Mesenchymal stem cell (in vitro differentiated cells and primary cell): ENCODE data around the gene MMP8.
"Not testable (repeated sequence)": the region's sequence is repeated elsewhere in the genome, so short reads cannot be mapped to it uniquely, and the experiment has no call there.

Experiments
- DNase-seq: peaks from one replicate; pipeline ENCODE4 v3.0.0-alpha.2; 2013
- H2AFZ ChIP-seq: one replicate; pipeline ENCODE4 v1.6.1; 2013; ENCODE audit warnings: low read depth, mild to moderate bottlenecking, control low read depth, inconsistent platforms, low read length, moderate library complexity
- H2AK5ac ChIP-seq: 2 replicates; pipeline ENCODE4 v1.6.1; 2013; ENCODE audit warnings: low read length, moderate library complexity, mild to moderate bottlenecking, inconsistent platforms; ENCODE audit not compliant: severe bottlenecking
- H2BK120ac ChIP-seq: one replicate; pipeline ENCODE4 v1.6.1; 2013; ENCODE audit warnings: low read depth, mild to moderate bottlenecking, inconsistent platforms, low read length, moderate library complexity
- H2BK12ac ChIP-seq, 2 experiments: one replicate each; pipeline ENCODE4 v1.6.1; 2013; ENCODE audit warnings: inconsistent platforms in 2 of 2, low read length in 2 of 2, mild to moderate bottlenecking in 2 of 2, moderate library complexity in 2 of 2, control low read depth in 1 of 2
- H2BK15ac ChIP-seq: one replicate; pipeline ENCODE4 v1.6.1; 2013; ENCODE audit warnings: mild to moderate bottlenecking, low read depth, inconsistent platforms; ENCODE audit not compliant: poor library complexity, severe bottlenecking
- H2BK5ac ChIP-seq: 2 replicates; pipeline ENCODE4 v1.6.1; 2013; ENCODE audit warnings: low read depth, mild to moderate bottlenecking, low read length, control low read depth, inconsistent platforms; ENCODE audit not compliant: poor library complexity, severe bottlenecking
- H3K14ac ChIP-seq, 2 experiments: one replicate each; pipeline ENCODE4 v1.6.1; 2013; ENCODE audit warnings: inconsistent platforms in 2 of 2, low read length in 2 of 2, control low read depth in 1 of 2, mild to moderate bottlenecking in 1 of 2, moderate library complexity in 1 of 2
- H3K18ac ChIP-seq, 2 experiments: one replicate each; pipeline ENCODE4 v1.6.1; 2013; ENCODE audit warnings: inconsistent platforms in 2 of 2, low read length in 2 of 2, control low read depth in 1 of 2, low read depth in 1 of 2, mild to moderate bottlenecking in 1 of 2
- H3K23ac ChIP-seq, 2 experiments: one replicate each; pipeline ENCODE4 v1.6.1; 2013; ENCODE audit warnings: inconsistent platforms in 2 of 2, low read length in 2 of 2, mild to moderate bottlenecking in 2 of 2, moderate library complexity in 2 of 2, control low read depth in 1 of 2
- H3K27ac ChIP-seq: 2 replicates; pipeline ENCODE4 v1.5.1; 2013; ENCODE audit warnings: mild to moderate bottlenecking, moderate library complexity, low read length, control low read depth, inconsistent platforms; ENCODE audit not compliant: poor library complexity, severe bottlenecking
- H3K27me3 ChIP-seq, 2 experiments: 2 replicates each; pipeline versions ENCODE4 v1.6.1 to v1.7.0; 2013; ENCODE audit warnings: low read length in 2 of 2, mild to moderate bottlenecking in 2 of 2, moderate library complexity in 2 of 2, control low read depth in 1 of 2, inconsistent platforms in 1 of 2; ENCODE audit not compliant: control insufficient read depth in 1 of 2, insufficient read depth in 1 of 2
- H3K36me3 ChIP-seq, 2 experiments: 2 replicates each; pipeline versions ENCODE4 v1.6.1 to v1.7.0; 2013; ENCODE audit warnings: low read length in 2 of 2, control low read depth in 1 of 2, inconsistent platforms in 1 of 2, low read depth in 1 of 2, mild to moderate bottlenecking in 1 of 2; ENCODE audit not compliant: insufficient read depth in 2 of 2, control insufficient read depth in 1 of 2
- H3K4ac ChIP-seq, 2 experiments: one replicate each; pipeline ENCODE4 v1.6.1; 2013; ENCODE audit warnings: inconsistent platforms in 2 of 2, low read length in 2 of 2, mild to moderate bottlenecking in 2 of 2, moderate library complexity in 2 of 2, control low read depth in 1 of 2, low read depth in 1 of 2
- H3K4me1 ChIP-seq: 2 replicates; pipeline ENCODE4 v1.6.1; 2013; ENCODE audit warnings: low read depth, low read length, control low read depth; ENCODE audit not compliant: control insufficient read depth, insufficient read depth
- H3K4me2 ChIP-seq: 2 replicates; pipeline ENCODE4 v1.6.1; 2013; ENCODE audit warnings: low read length, mild to moderate bottlenecking, inconsistent platforms; ENCODE audit not compliant: poor library complexity, severe bottlenecking
- H3K4me3 ChIP-seq, 2 experiments: 2 replicates each; pipeline versions ENCODE4 v1.5.1 to v1.7.0; 2013; ENCODE audit warnings: low read length in 2 of 2, mild to moderate bottlenecking in 2 of 2, control low read depth in 1 of 2, low read depth in 1 of 2; ENCODE audit not compliant: insufficient read depth in 1 of 2
- H3K79me1 ChIP-seq: replicated peaks from 2 replicates; pipeline ENCODE4 v1.6.1; 2013; ENCODE audit warnings: mild to moderate bottlenecking, control low read depth, low read length, inconsistent platforms; ENCODE audit not compliant: poor library complexity, severe bottlenecking
- H3K9ac ChIP-seq: 2 replicates; pipeline ENCODE4 v1.7.0; 2013; ENCODE audit warnings: mild to moderate bottlenecking, low read length, moderate library complexity
- H3K9me3 ChIP-seq: 2 replicates; pipeline ENCODE4 v1.7.0; 2013; ENCODE audit warnings: mild to moderate bottlenecking, low read length; ENCODE audit not compliant: control insufficient read depth
- H4K8ac ChIP-seq: one replicate; pipeline ENCODE4 v1.6.1; 2013; ENCODE audit warnings: inconsistent platforms, mild to moderate bottlenecking, low read length, moderate library complexity
- H4K91ac ChIP-seq: one replicate; pipeline ENCODE4 v1.6.1; 2013; ENCODE audit warnings: mild to moderate bottlenecking, low read length, inconsistent platforms
- WGBS: methylation state at CpG from one replicate; pipeline ENCODE4 v1.1.7; 2013; ENCODE audit warnings: mixed read lengths; 5-methylcytosine and 5-hydroxymethylcytosine counted together

Gene MMP8

DNA sequence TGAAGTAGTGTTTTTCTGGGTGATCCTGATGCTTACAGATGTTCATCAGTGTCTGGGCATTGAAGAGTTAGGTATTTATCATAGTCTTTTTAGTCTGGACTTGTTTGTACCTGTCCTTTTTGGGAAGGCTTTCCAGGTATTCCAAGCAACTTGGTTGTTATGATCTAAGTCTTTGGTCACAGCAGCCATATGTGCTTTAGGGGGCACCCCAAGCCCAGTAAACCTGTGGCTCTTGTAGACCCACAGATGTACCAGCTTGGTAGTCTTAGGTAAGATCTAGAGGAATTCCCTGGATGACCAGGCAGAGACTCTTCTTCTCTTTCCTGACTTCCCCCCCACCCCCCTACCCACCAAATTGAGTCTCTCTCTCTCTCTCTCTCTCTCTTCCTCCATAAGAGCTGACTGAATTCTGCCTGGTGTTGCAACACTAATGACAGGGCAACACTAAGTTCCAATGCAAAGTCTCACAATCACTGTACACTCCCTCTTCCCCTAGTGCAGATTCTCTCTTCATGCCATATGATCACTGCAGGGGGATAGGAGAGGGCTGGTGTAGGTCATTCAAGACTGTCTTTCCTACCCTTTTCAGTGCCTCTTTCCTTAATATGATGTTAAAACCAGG, 24.5 kb upstream of the MMP8 start:
- Histone ChIP-seq H3K18ac (no peak overlapping the region), H2BK12ac (no peak overlapping the region), H3K36me3 (no peaks in the 10 kb centered on the region)

DNA sequence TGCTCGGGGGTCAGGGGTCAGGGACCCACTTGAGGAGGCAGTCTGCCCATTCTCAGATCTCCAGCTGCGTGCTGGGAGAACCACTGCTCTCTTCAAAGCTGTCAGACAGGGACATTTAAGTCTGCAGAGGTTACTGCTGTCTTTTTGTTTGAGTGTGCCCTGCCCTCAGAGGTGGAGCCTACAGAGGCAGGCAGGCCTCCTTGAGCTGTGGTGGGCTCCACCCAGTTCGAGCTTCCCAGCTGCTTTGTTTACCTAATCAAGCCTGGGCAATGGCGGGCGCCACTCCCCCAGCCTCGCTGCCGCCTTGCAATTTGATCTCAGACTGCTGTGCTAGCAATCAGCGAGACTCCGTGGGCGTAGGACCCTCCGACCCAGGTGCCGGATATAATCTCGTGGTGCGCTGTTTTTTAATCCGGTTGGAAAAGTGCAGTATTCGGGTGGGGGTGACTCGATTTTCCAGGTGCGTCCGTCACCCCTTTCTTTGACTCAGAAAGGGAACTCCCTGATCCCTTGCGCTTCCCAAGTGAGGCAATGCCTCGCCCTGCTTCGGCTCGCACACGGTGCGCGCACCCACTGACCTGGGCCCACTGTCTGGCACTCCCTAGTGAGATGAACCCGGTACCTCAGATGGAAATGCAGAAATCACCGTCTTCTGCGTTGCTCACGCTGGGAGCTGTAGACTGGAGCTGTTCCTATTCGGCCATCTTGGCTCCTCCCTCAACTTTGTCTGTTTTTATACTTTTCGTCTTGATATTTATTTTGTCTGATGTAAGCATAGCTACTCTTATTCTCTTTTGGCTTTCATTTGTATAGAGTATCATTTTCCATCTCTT, 22.2 kb upstream of the MMP8 start:
- not testable (repeated sequence) for H3K36me3 ChIP-seq, H3K23ac ChIP-seq, H4K8ac ChIP-seq, H2BK15ac ChIP-seq, H3K27ac ChIP-seq, H3K4me2 ChIP-seq, H3K4me1 ChIP-seq, H3K9me3 ChIP-seq, H2BK5ac ChIP-seq, DNase-seq, H3K4ac ChIP-seq, H2AFZ ChIP-seq, H4K91ac ChIP-seq, H3K18ac ChIP-seq, H3K27me3 ChIP-seq, H3K79me1 ChIP-seq, H3K4me3 ChIP-seq, H3K14ac ChIP-seq, H2AK5ac ChIP-seq, H3K9ac ChIP-seq, H2BK12ac ChIP-seq, H2BK120ac ChIP-seq
- 70% methylated on average over 26 of the region's 32 CpGs for WGBS

More for the DNA sequence above, 24.5 kb upstream of the MMP8 start:
- H3K27ac ChIP-seq, result no peak overlapping the region
- H3K14ac ChIP-seq, result no peak overlapping the region
- no peak overlapping the region for H3K4me2 ChIP-seq
- H2AK5ac ChIP-seq, result no peak overlapping the region
- DNase-seq, result no peak
- no peak overlapping the region for H2BK5ac ChIP-seq
- H3K4me1 ChIP-seq, result no peaks in the 10 kb centered on the region
- no peak overlapping the region for H4K8ac ChIP-seq
- no peaks in the 10 kb centered on the region for H3K79me1 ChIP-seq
- no peak overlapping the region for H4K91ac ChIP-seq
- H2BK15ac ChIP-seq, result no peak overlapping the region
- H2BK120ac ChIP-seq, result no peak overlapping the region
- peaks cover 0 to 13% of the 10 kb centered on the region in 2 experiments for H3K27me3 ChIP-seq
- no peak overlapping the region for H3K4me3 ChIP-seq
- no peak overlapping the region for H2AFZ ChIP-seq
- H3K9ac ChIP-seq, result no peak overlapping the region
- H3K4ac ChIP-seq, result no peak overlapping the region
- no peaks in the 10 kb centered on the region for H3K9me3 ChIP-seq
- H3K23ac ChIP-seq, result no peak overlapping the region

DNA sequence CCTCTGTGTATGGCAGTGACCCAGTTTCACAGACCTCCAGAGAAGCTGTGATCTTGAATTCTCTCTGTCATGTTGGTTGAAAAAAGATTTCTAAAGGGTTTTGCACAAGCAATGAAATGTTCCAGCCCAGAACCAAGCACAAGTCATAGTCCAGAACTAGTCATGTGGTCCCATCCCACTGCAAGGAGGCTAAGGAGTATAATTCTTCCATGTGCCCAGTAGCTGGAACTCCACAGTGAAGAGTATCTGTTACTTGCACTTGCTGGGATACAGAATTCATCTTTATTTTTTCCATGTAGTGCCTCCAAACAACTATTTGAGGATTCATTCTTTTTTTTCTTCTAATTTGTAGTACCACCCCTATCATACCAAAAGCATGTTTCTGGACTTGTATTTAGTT, 9.9 kb upstream of the MMP8 start:
- no peak overlapping the region for H3K27ac ChIP-seq
- H3K23ac ChIP-seq, result no peak overlapping the region
- H3K18ac ChIP-seq, result no peak overlapping the region
- no peak overlapping the region for H2BK15ac ChIP-seq
- H3K36me3 ChIP-seq, result no peaks in the 10 kb centered on the region
- H3K14ac ChIP-seq, result no peak overlapping the region
- peak overlapping the region in 1 of 2 experiments; percentile 55 for H2BK12ac ChIP-seq
- H3K4me1 ChIP-seq, result no peaks in the 10 kb centered on the region
- H2AK5ac ChIP-seq, result no peak overlapping the region
- peak; percentile 18 for DNase-seq
- H2AFZ ChIP-seq, result no peak overlapping the region
- H2BK5ac ChIP-seq, result no peak overlapping the region
- no peak overlapping the region for H3K4ac ChIP-seq
- H3K9me3 ChIP-seq, result no peaks in the 10 kb centered on the region
- no peak overlapping the region for H3K9ac ChIP-seq
- H4K91ac ChIP-seq, result no peak overlapping the region
- H3K4me3 ChIP-seq, result no peak overlapping the region
- H3K27me3 ChIP-seq, result peaks cover 0 to 3% of the 10 kb centered on the region in 2 experiments
- H2BK120ac ChIP-seq, result no peak overlapping the region
- no peaks in the 10 kb centered on the region for H3K79me1 ChIP-seq
- H3K4me2 ChIP-seq, result no peak overlapping the region
- H4K8ac ChIP-seq, result no peak overlapping the region

DNA sequence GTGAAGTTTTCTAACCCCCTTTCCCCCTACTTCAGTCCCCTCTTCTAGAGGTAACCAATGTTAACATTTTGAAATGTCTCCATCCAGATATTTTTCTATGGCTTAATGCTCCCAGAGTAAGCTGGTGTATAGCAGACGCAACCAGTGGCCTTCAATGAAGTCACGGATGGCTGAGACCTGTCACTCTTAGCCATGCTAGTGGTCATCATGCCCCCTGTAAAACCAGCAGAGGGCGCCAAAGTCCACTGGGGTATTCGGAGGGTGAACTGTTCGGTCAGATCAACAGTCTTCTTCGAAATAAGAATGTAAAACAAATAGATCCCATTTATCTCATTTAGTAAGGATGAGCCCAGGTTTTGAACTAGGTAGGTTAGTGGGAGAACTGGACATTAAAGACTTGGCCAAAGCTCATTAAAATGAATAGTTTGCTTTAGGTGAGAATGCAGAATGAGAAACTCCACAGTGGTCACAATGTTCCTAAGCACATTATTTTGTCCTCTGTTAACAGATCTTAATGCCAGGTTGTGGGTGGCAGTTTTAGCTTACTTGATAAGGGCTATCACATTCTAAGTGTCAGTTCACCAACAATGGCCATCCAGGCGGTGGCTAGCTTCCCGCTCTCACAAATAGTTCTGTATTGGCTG, 8.6 kb upstream of the MMP8 start:
- no peak overlapping the region for H2AK5ac ChIP-seq
- H3K36me3 ChIP-seq, result no peaks in the 10 kb centered on the region
- peak; percentile 67 for DNase-seq
- H4K8ac ChIP-seq, result no peak overlapping the region
- 63% methylated on average over 7 of the region's 8 CpGs for WGBS
- no peak overlapping the region for H3K27ac ChIP-seq
- H4K91ac ChIP-seq, result no peak overlapping the region
- H3K4me2 ChIP-seq, result no peak overlapping the region
- no peak overlapping the region for H3K4me3 ChIP-seq
- no peak overlapping the region for H2BK5ac ChIP-seq
- H3K23ac ChIP-seq, result no peak overlapping the region
- H3K18ac ChIP-seq, result no peak overlapping the region
- no peak overlapping the region for H2BK12ac ChIP-seq
- H3K4me1 ChIP-seq, result no peaks in the 10 kb centered on the region
- H3K9me3 ChIP-seq, result no peaks in the 10 kb centered on the region
- H3K9ac ChIP-seq, result no peak overlapping the region
- no peak overlapping the region for H3K4ac ChIP-seq
- H2BK15ac ChIP-seq, result no peak overlapping the region
- no peak overlapping the region for H3K14ac ChIP-seq
- H2BK120ac ChIP-seq, result no peak overlapping the region
- H3K27me3 ChIP-seq, result peaks cover 0 to 3% of the 10 kb centered on the region in 2 experiments
- no peak overlapping the region for H2AFZ ChIP-seq
- no peaks in the 10 kb centered on the region for H3K79me1 ChIP-seq
